Activated CD4-positive, alpha-beta T cell treated with anti-CD3 and anti-CD28 coated beads, Interleukin-2, Interleukin-6, amounts not matched to agents 100 ng/mL and 50 ng/mL, durations not matched to agents 16 hours and 8 hours (primary cell): ENCODE measurements around the gene SOX8.

Experiments
- DNase-seq: peaks from one replicate; pipeline ENCODE4 v3.0.0-alpha.2; 2020

Gene SOX8

GRCh38 chr16:1028524-1029258 is 47.1 kb downstream of the SOX8 start:
- no peak for DNase-seq

GRCh38 chr16:1029259-1029545 is 47.6 kb downstream of the SOX8 start:
- no peak for DNase-seq

- no peak for DNase-seq
These were observed 48.9 kb downstream of the SOX8 start for GRCh38 chr16:1030473-1030901.

DNA sequence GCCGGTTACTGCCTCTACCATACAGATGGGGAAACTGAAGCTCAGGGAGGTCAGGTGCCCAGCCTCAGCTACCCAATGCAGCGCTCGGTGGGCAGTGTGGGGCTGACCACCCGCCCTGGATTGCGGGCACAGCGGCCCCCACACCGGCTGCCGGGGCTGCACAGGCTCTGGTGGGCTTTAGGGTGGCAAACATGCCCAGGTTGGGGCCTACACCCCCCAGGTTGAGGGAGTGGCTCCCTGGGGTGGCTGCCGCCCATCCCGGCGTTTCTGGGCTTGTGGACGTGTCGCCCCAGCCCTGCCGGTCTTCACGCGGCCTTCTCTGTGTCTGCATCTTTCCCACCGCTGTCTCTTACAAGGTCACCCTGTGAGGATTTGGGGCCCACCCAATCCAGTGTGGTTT is 50.1 kb downstream of the SOX8 start:
- no peak for DNase-seq

GRCh38 chr16:1032607-1033006 is 51.0 kb downstream of the SOX8 start:
- no peak for DNase-seq

DNA sequence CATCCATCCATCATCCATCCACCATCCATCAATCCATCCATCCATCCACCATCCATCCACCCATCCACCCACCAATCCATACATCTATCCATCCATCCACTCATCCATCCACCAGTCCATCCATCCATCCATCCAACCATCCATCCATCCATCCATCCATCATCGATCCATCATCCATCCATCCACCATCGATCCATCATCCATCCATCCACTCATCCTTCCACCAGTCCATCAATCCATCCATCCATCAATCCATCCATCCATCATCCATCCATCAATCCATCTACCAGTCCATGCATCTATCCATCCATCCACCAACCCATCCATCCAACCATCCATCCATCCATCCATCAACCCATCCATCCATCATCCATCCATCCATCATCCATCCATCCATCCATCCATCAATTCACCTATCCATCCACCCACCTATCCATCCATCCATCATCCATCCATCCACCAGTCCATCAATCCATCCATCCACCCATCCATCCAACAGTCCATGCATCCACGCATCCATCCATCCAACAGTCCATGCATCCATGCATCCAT is 51.6 kb downstream of the SOX8 start:
- no peak for DNase-seq

DNA sequence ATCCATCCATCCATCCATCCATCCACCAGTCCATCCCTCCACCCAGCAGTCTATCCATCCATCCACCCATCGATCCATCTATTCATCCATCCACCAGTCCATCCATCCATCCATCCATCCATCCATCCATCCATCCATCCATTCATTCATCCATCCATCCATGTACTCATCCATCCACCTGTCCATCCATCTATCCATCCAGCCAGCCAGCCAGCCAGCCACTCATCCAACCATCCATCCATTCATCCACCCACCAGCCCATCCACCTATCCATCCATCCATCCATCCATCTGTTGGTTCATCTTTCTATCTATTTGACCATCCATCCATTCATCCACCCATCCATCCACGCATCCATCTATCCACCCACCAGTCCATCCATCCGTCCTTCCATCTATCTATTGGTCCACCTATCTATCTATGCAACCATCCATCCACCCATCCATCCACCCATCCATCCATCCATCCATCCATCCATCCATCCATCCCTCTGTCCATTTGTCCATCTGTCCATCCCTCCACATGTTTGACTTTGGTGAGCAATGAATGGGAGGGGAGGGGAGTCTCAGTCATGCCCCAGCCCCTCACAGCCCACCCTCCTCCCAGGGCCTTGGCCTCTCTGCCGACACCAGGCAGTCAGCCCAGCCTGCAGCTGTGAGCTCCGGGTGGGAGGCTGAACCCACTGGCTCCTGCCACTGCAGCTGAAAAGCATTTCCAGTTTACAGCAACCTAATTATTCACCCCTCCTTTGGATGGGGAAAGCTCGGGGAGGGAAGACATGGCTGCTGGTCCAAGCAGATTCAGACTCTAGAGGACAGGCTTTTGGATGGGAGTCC is 52.9 kb downstream of the SOX8 start:
- no peak for DNase-seq

DNA sequence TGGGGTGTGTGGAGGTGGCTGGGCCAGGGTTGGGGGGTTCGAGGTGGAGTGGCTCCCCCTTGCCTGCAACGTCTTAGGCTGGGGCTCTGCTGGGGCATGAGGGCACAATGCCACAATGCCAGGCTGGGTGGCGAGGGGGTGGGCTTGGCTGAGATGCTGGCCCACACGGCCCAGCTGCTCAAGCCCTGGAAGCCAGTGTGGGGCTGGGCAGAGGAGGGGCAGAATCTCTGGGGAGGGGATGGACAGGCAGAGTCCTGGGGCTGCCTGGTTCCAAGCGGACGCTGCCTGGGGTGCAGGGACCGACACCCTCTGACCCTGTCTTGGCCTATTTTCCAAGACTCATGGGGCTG is 53.5 kb downstream of the SOX8 start:
- no peak for DNase-seq

DNA sequence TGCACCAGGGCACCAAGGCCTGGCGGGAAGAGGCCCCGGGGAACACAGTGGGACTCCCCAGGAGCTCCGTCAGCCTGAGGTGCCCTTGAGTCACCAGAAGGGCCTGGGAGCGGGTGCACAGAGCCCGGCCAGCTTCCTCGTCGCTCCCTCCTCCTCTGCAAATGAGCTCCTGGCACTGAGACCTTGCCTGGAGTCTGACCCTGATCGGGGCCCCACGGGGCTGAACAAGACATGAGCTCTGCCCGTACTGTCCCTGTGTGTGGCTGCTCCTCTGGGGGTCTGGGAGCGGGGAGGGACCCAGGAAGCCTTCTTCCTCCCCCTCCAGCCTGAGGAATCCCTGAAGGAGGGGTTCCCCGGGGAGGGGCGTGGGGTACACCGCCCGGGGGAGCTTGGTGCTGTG is 54.6 kb downstream of the SOX8 start:
- DNase-seq: no peak
